ENCODE results near the gene GTF2B. TPM values are rescaled to one million over a fixed set of nuclear protein-coding genes. Genes with fewer than 3 reads are reported as not detected.

GTF2B gene
- total RNA-seq, 8 experiments from 2014 or later, result 37.5 to 65.6 (median 50.1) TPM

DNA sequence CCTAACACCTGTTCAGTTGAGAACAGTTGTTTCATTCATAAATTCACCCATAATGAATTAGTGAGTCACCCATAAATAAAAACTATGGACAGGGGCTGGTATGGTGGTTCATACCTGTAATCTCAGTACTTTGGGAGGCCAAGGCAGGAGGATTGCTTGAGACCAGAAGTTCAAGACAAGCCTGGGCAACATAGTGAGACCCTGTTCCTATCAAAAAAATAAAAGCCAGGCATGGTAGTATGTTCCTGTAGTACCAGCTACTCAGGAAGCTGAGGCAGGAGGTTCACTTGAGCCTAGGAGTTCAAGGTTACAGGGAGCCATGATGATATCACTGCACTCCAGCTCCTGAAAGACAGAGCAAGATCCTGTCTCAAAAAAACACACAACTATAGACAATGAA is 79.0 kb downstream of the GTF2B start:
- ATAC-seq (replicated peaks in 6 of 8), result no peak
- in situ Hi-C loops (cut with MboI; ENCODE audit: low pct_unique_long_range_greater_than_20kb in 2 of 9, low sequenced_read_pairs in 9 of 9, unreplicated experiment in 9 of 9), result no loop called here
- Histone ChIP-seq H3K4me3 (no peak overlapping the region), H3K27ac (no peak overlapping the region), H3K4me1 (replicated peaks in 1 of 2) (no peaks in the 10 kb centered on the region)

GRCh38 chr1:88803444-88803843 is 87.9 kb downstream of the GTF2B start:
- no peak overlapping the region for H3K4me3 ChIP-seq
- H3K4me1 ChIP-seq (replicated peaks in 1 of 2), result no peaks in the 10 kb centered on the region
- H3K27ac ChIP-seq, result no peak overlapping the region
- in situ Hi-C loops (cut with MboI; ENCODE audit: low pct_unique_long_range_greater_than_20kb in 2 of 9, low sequenced_read_pairs in 9 of 9, unreplicated experiment in 9 of 9), result no loop called here
- no peak for ATAC-seq (replicated peaks in 6 of 8)
- 92 to 100% (median 95%) methylated on average over 2 to 5 of the region's 5 CpGs for WGBS, 10 experiments

- in situ Hi-C loops (cut with MboI; ENCODE audit: low pct_unique_long_range_greater_than_20kb in 2 of 9, low sequenced_read_pairs in 9 of 9, unreplicated experiment in 9 of 9), result no loop called here
- ATAC-seq (replicated peaks in 6 of 8), result peak in 1 of 8 experiments; percentile 32
- 25 to 100% (median 91%) methylated on average over 1 to 2 of the region's 2 CpGs for WGBS, 10 experiments
- Histone ChIP-seq H3K27ac (no peak overlapping the region), H3K4me1 (replicated peaks in 1 of 2) (no peaks in the 10 kb centered on the region), H3K4me3 (no peak overlapping the region)
Measured at GRCh38 chr1:88802950-88803349, 88.4 kb downstream of the GTF2B start.

Other genes starting within 250 kb of the GTF2B start
- 10 to 100 TPM; 19.9 to 51.5 (median 32.7) TPM for gene PKN2, start 207.3 kb downstream of the GTF2B start, total RNA-seq
- 10 to 100 TPM; 23.2 to 67.7 (median 37.8) TPM for gene KYAT3, start 101.1 kb upstream of the GTF2B start, total RNA-seq
- 10 to 100 TPM in 7 of 8 experiments, 1 to 10 TPM in 1; 8.6 to 26.1 (median 15.9) TPM for gene RBMXL1, start 101.1 kb upstream of the GTF2B start, total RNA-seq
- 10 to 100 TPM in 2 of 8 experiments, 1 to 10 TPM in 2, under 1 TPM in 4; 0.09 to 44.5 (median 1.8) TPM for gene GBP3, start 131.3 kb upstream of the GTF2B start, total RNA-seq
- 10 to 100 TPM in 4 of 8 experiments, 1 to 10 TPM in 1, under 1 TPM in 3; 0.11 to 32.3 (median 9.5) TPM for gene GBP1, start 173.6 kb upstream of the GTF2B start, total RNA-seq
- gene GBP2, start 234.5 kb upstream of the GTF2B start, total RNA-seq, result 10 to 100 TPM in 1 of 8 experiments, 1 to 10 TPM in 3, under 1 TPM in 4; 0.05 to 44.7 (median 2.6) TPM